ENCODE measurements around the gene PLCB3. TPM values are rescaled to one million over a fixed set of nuclear protein-coding genes. Genes with fewer than 3 reads are reported as not detected.

Gene PLCB3
- total and polyA plus RNA-seq, 2 of the 13 experiments (the other 11 are each of a cell fraction or from before 2014, with no cell fraction given): 7.5 to 13.8 TPM

GRCh38 chr11:64234647-64235379 lies 16.5 kb upstream of the PLCB3 start (continued):
- no peak for TF ChIP-seq PCBP2 (optimal IDR thresholded peaks at IDR 0.05; ENCODE audit: low read depth, low read length, poor library complexity, severe bottlenecking)
- no peak for TF ChIP-seq GLMP (CRISPR knock-in tag; IDR thresholded peaks at IDR 0.05; ENCODE audit: borderline replicate concordance)
- TF ChIP-seq HNRNPUL1 (IDR thresholded peaks at IDR 0.05; ENCODE audit: low read depth, low read length): no peak
- TF ChIP-seq, protein P1, sequence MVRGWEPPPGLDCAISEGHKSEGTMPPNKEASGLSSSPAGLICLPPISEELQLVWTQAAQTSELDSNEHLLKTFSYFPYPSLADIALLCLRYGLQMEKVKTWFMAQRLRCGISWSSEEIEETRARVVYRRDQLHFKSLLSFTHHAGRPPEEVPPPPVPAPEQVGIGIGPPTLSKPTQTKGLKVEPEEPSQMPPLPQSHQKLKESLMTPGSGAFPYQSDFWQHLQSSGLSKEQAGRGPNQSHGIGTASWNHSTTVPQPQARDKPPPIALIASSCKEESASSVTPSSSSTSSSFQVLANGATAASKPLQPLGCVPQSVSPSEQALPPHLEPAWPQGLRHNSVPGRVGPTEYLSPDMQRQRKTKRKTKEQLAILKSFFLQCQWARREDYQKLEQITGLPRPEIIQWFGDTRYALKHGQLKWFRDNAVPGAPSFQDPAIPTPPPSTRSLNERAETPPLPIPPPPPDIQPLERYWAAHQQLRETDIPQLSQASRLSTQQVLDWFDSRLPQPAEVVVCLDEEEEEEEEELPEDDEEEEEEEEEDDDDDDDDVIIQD (CRISPR knock-in tag; IDR thresholded peaks at IDR 0.05; ENCODE audit: low read depth): peak; percentile 18; the same call in 1 of the 2 replicates
- TF ChIP-seq ZBTB39 (CRISPR knock-in tag; IDR thresholded peaks at IDR 0.05): no peak
- TF ChIP-seq HNRNPK (IDR thresholded peaks at IDR 0.05; ENCODE audit: low read depth, low read length, poor library complexity, severe bottlenecking): peak; percentile 30
- no peak for TF ChIP-seq DMAP1 (CRISPR knock-in tag; IDR thresholded peaks at IDR 0.05)
- TF ChIP-seq ZNF292 (CRISPR knock-in tag; IDR thresholded peaks at IDR 0.05; ENCODE audit: borderline replicate concordance, low read depth): no peak
- TF ChIP-seq ZFY (CRISPR knock-in tag; IDR thresholded peaks at IDR 0.05): peak; percentile 52; the same call in 1 of the 2 replicates
- TF ChIP-seq, protein P2, sequence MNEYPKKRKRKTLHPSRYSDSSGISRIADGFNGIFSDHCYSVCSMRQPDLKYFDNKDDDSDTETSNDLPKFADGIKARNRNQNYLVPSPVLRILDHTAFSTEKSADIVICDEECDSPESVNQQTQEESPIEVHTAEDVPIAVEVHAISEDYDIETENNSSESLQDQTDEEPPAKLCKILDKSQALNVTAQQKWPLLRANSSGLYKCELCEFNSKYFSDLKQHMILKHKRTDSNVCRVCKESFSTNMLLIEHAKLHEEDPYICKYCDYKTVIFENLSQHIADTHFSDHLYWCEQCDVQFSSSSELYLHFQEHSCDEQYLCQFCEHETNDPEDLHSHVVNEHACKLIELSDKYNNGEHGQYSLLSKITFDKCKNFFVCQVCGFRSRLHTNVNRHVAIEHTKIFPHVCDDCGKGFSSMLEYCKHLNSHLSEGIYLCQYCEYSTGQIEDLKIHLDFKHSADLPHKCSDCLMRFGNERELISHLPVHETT (CRISPR knock-in tag; conservative IDR thresholded peaks at IDR 0.05): peak; percentile 79; the same call in 1 of the 2 replicates
- TF ChIP-seq ERF (CRISPR knock-in tag; IDR thresholded peaks at IDR 0.05): peak; percentile 55; the same call in 1 of the 2 replicates
- no peak; the same call in 1 of the 2 replicates for TF ChIP-seq JDP2 (CRISPR knock-in tag; IDR thresholded peaks at IDR 0.05; ENCODE audit: borderline replicate concordance)
- TF ChIP-seq RCOR2 (CRISPR knock-in tag; IDR thresholded peaks at IDR 0.05): no peak
- peak; percentile 63; the same call in 1 of the 2 replicates for TF ChIP-seq YEATS4 (CRISPR knock-in tag; IDR thresholded peaks at IDR 0.05; ENCODE audit: borderline replicate concordance)
- no peak for TF ChIP-seq EP300 (IDR thresholded peaks at IDR 0.05; ENCODE audit: low read depth in 2 of 2, low read length in 2 of 2)
- TF ChIP-seq EP300 (CRISPR knock-in tag; IDR thresholded peaks at IDR 0.05; ENCODE audit: borderline replicate concordance): no peak
- no peak for TF ChIP-seq ZNF629 (CRISPR knock-in tag; conservative IDR thresholded peaks at IDR 0.05)
- TF ChIP-seq MLX (CRISPR knock-in tag; IDR thresholded peaks at IDR 0.05): 0 out of 2 replicates have a peak, but pooled peaks have one; percentile 12
- no peak for TF ChIP-seq RBM22 (optimal IDR thresholded peaks at IDR 0.05; ENCODE audit: low read length)
- no peak for TF ChIP-seq ZBTB42 (CRISPR knock-in tag; IDR thresholded peaks at IDR 0.05)
- no peak for TF ChIP-seq SOX6 (IDR thresholded peaks at IDR 0.05)
- TF ChIP-seq SOX6 (CRISPR knock-in tag; IDR thresholded peaks at IDR 0.05): no peak
